GM19328 (cell line): ENCODE data around the gene GALNT13.
"Not testable (repeated sequence)": the region's sequence is repeated elsewhere in the genome, so short reads cannot be mapped to it uniquely, and the experiment has no call there.

Source experiments
- ATAC-seq: cut with Tn5 transposase; IDR thresholded peaks from one replicate; pipeline ENCODE4 v1.9.1; 2021; ENCODE audit warnings: mild to moderate bottlenecking, moderate library complexity; ENCODE audit not compliant: unreplicated experiment

Gene GALNT13

GRCh38 chr2:154462634-154463033 lies 590.9 kb downstream of the GALNT13 start:
- no peak for ATAC-seq

DNA sequence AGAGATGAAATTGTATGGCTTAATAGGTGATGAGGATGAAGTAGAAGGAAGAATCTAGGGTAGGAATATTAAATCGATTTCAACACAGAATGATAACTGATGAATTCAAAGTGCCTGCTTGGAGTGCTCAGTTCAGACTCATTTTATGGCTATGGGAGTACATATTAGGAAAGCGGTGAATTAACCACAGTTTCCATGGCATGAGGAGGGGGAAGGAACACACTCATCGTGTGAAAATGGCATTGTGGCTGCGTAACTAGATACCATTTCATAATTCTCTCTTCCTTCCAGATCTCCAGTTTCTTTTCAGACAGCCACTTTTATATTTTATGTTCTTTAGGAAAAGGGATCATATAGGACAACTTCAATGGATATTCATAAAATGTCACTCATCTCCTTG lies 594.5 kb downstream of the GALNT13 start:
- no peak for ATAC-seq

GRCh38 chr2:154470376-154470775 lies 598.7 kb downstream of the GALNT13 start:
- ATAC-seq: no peak

- not testable (repeated sequence) for ATAC-seq
Measured at GRCh38 chr2:154471492-154471891, 599.8 kb downstream of the GALNT13 start.

- no peak for ATAC-seq
Measured at GRCh38 chr2:154477319-154477718, 605.6 kb downstream of the GALNT13 start.

DNA sequence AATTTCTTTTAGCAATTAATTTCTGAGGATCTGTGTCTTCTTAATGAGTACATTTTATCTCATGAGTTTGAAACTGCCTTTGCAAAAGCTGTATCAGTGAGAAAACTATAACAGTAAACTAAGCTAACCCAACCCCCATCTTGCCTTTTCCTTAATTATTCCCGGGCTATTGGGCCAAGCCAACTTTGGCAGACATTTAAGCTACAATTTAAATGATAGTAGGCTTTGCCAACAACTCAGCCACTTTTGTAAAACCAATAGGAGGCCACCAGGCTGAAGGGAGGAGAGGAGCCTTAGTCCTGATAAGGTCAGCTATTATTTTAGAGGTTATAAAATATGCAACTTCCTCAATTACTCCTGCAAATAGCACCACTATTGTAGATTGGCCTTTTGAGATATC lies 608.8 kb downstream of the GALNT13 start:
- no peak for ATAC-seq

- no peak for ATAC-seq
Measured at GRCh38 chr2:154481336-154481735, 609.6 kb downstream of the GALNT13 start.

- ATAC-seq: no peak
Measured at GRCh38 chr2:154484338-154485099, 612.8 kb downstream of the GALNT13 start.

GRCh38 chr2:154488801-154489200 lies 617.1 kb downstream of the GALNT13 start:
- ATAC-seq: no peak

DNA sequence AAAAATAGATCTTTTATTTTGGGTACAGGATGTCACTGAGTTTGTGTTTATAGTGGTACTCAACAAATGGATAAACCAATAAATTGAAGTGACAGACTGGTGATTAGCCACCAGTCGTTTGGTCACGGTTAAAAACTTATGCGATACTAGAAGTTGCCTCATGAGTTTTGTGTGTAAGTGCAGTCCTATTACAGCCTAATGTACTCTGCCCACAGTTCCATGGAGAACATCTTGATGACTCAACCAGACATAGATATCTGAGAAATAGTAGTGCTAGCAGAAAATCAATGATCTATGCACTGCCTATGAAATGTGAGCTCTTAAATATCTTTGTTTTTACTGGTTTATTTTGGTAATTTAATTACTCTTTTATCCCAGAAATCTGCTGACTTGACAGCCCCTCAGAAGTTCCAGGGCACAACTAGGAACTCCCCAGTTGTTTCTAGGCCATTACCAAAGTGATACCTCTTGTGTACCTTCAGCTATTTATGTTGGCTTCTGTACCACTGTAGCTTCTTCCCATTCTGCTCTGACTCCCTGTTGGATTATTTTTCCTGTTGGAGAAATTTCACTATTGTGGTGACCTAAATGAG lies 617.6 kb downstream of the GALNT13 start:
- ATAC-seq: no peak

DNA sequence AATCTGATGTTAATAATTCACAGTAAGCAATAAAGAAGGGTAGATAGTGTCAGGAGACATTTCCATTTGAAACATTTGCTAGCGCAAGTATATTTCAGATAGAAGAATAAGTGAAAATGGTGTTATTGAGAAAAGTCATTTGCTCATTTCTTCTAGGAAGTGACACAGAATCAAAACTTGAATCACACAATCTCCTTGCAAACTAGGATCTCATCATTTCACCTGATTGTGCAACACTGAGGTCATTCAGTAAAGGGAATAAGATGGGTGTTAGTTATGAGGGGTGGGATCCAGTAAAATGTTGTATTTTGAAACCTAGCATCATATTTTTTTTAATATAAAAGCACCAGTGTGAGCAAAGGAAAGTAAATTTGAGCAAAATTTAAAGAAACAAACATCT lies 618.8 kb downstream of the GALNT13 start:
- no peak for ATAC-seq

- ATAC-seq: no peak
Measured at GRCh38 chr2:154495455-154495868, 623.7 kb downstream of the GALNT13 start.

- no peak for ATAC-seq
Measured at GRCh38 chr2:154497019-154497418, 625.3 kb downstream of the GALNT13 start.
